IMR-90 (cell line): ENCODE results near the gene RENBP. TPM values are rescaled to one million over a fixed set of nuclear protein-coding genes. Genes with fewer than 3 reads are reported as not detected.

Experiments
- ATAC-seq: fragments of 200-7000 bp; cut with Tn5 transposase; 2 replicates; pipeline ENCODE4 v1.9.1; 2020; ENCODE audit warnings: low read depth, mild to moderate bottlenecking, moderate library complexity
- BruUV-seq: library from RNA; stranded (reverse); fragments of 400-500 nt; replicated peaks from 2 replicates; lab custom pipeline; 2021; lab: Mats Ljungman, UMichigan
- CTCF ChIA-PET: fragments of 300-600 bp; formaldehyde crosslinking; extraction: SDS; loops from one replicate; lab custom pipeline; 2021; ENCODE audit warnings: antibody characterized with exemption; lab: Yijun Ruan, JAX
- POLR2A ChIA-PET: fragments of 300-600 bp; sonication (Branson Sonifier 250); formaldehyde crosslinking; loops from one replicate; lab custom pipeline; 2022; ENCODE audit warnings: antibody characterized with exemption; ENCODE audit not compliant: unreplicated experiment; lab: Charles Lee
- DNase-seq: peaks from one replicate; pipeline ENCODE4 v3.0.0; 2013
- H2AFZ ChIP-seq: replicated peaks from 2 replicates; pipeline ENCODE3; 2013; ENCODE audit warnings: low read length, mild to moderate bottlenecking; ENCODE audit not compliant: poor library complexity
- H2AK5ac ChIP-seq: 2 replicates; pipeline ENCODE4 v1.6.1; 2013; ENCODE audit warnings: low read depth, low read length, inconsistent platforms
- H2AK9ac ChIP-seq: replicated peaks from 2 replicates; pipeline ENCODE3; 2013; ENCODE audit warnings: mild to moderate bottlenecking, low read depth, low read length, moderate library complexity; ENCODE audit not compliant: poor library complexity
- H2BK120ac ChIP-seq: 2 replicates; pipeline ENCODE4 v1.6.1; 2013; ENCODE audit warnings: low read depth, low read length, inconsistent platforms
- H2BK15ac ChIP-seq: 3 replicates; pipeline ENCODE4 v1.6.1; 2013; ENCODE audit warnings: low read depth, low read length, inconsistent platforms
- H2BK20ac ChIP-seq: 2 replicates; pipeline ENCODE4 v1.6.1; 2013; ENCODE audit warnings: low read depth, mild to moderate bottlenecking, inconsistent platforms, low read length, moderate library complexity
- H2BK5ac ChIP-seq: 2 replicates; pipeline ENCODE4 v1.6.1; 2013; ENCODE audit warnings: mild to moderate bottlenecking, low read depth, low read length, inconsistent platforms; ENCODE audit not compliant: poor library complexity, severe bottlenecking
- H3K14ac ChIP-seq: replicated peaks from 2 replicates; pipeline ENCODE4 v1.6.1; 2013; ENCODE audit warnings: low read depth, low read length, inconsistent platforms
- H3K18ac ChIP-seq: 2 replicates; pipeline ENCODE4 v1.6.1; 2013; ENCODE audit warnings: low read depth, low read length, control low read depth
- H3K23ac ChIP-seq: 2 replicates; pipeline ENCODE4 v1.6.1; 2013; ENCODE audit warnings: low read depth, low read length, inconsistent platforms
- H3K27ac ChIP-seq: 2 replicates; pipeline ENCODE4 v1.5.1; 2013; ENCODE audit warnings: mild to moderate bottlenecking, control low read depth, low read length; ENCODE audit not compliant: insufficient read depth
- H3K27me3 ChIP-seq: 2 replicates; pipeline ENCODE4 v1.6.1; 2013; ENCODE audit warnings: low read length; ENCODE audit not compliant: control insufficient read depth, insufficient read depth
- H3K36me3 ChIP-seq: 2 replicates; pipeline ENCODE4 v1.6.1; 2013; ENCODE audit warnings: low read length, mixed read lengths; ENCODE audit not compliant: control insufficient read depth, insufficient read depth
- H3K4ac ChIP-seq: 2 replicates; pipeline ENCODE4 v1.6.1; 2013; ENCODE audit warnings: low read depth, low read length, inconsistent platforms
- H3K4me1 ChIP-seq: 2 replicates; pipeline ENCODE4 v1.6.1; 2013; ENCODE audit warnings: low read length, mixed read lengths; ENCODE audit not compliant: control insufficient read depth, insufficient read depth
- H3K4me2 ChIP-seq: 2 replicates; pipeline ENCODE4 v1.6.1; 2013; ENCODE audit warnings: low read depth, mild to moderate bottlenecking, control low read depth, low read length, moderate library complexity
- H3K4me3 ChIP-seq: 2 replicates; pipeline ENCODE4 v1.5.1; 2013; ENCODE audit warnings: low read depth, mild to moderate bottlenecking, control low read depth, low read length, moderate library complexity; ENCODE audit not compliant: insufficient read depth
- H3K56ac ChIP-seq: 2 replicates; pipeline ENCODE4 v1.6.1; 2013; ENCODE audit warnings: low read length, inconsistent platforms; ENCODE audit not compliant: insufficient read depth; ENCODE audit errors: extremely low read depth
- H3K79me1 ChIP-seq, 2 experiments: 2 replicates each; pipeline ENCODE4 v1.6.1; 2013; ENCODE audit warnings: low read length in 2 of 2, inconsistent platforms in 1 of 2, low read depth in 1 of 2
- H3K9ac ChIP-seq: 2 replicates; pipeline ENCODE4 v1.6.1; 2013; ENCODE audit warnings: low read depth, low read length, control low read depth
- H3K9me1 ChIP-seq: 2 replicates; pipeline ENCODE4 v1.6.1; 2013; ENCODE audit warnings: low read length, inconsistent platforms; ENCODE audit not compliant: insufficient read depth
- H3K9me3 ChIP-seq: 2 replicates; pipeline ENCODE4 v1.6.1; 2013; ENCODE audit warnings: low read length; ENCODE audit not compliant: control insufficient read depth, insufficient read depth
- H4K20me1 ChIP-seq: 2 replicates; pipeline ENCODE4 v1.6.1; 2013; ENCODE audit warnings: low read length, inconsistent platforms; ENCODE audit not compliant: insufficient read depth
- H4K5ac ChIP-seq: 2 replicates; pipeline ENCODE4 v1.6.1; 2013; ENCODE audit warnings: mild to moderate bottlenecking, low read depth, low read length, control low read depth
- H4K8ac ChIP-seq, 2 experiments: 2 replicates each; pipeline ENCODE4 v1.6.1; 2013; ENCODE audit warnings: low read depth in 2 of 2, low read length in 2 of 2, control low read depth in 1 of 2, inconsistent platforms in 1 of 2
- H4K91ac ChIP-seq: 2 replicates; pipeline ENCODE4 v1.6.1; 2013; ENCODE audit warnings: low read depth, low read length, inconsistent platforms; ENCODE audit not compliant: insufficient read depth
- BHLHE40 ChIP-seq: fragments of 150-350 bp; IDR thresholded peaks from 2 replicates; pipeline ENCODE4 v1.6.1; 2016; ENCODE audit warnings: mild to moderate bottlenecking, low read depth, low read length
- MAZ ChIP-seq: IDR thresholded peaks from 2 replicates; pipeline ENCODE4 v1.6.1; 2012; ENCODE audit warnings: low read depth, mild to moderate bottlenecking, low read length, improper control_type of control experiment, moderate library complexity, borderline replicate concordance
- POLR2A ChIP-seq: IDR thresholded peaks from 2 replicates; pipeline ENCODE4 v1.6.1; 2012; ENCODE audit warnings: mild to moderate bottlenecking, low read depth, low read length
- RAD21 ChIP-seq: IDR thresholded peaks from 2 replicates; pipeline ENCODE4 v1.6.1; 2012; ENCODE audit warnings: low read length, improper control_type of control experiment
- RFX5 ChIP-seq: IDR thresholded peaks from 2 replicates; pipeline ENCODE4 v1.8.0; 2012; ENCODE audit warnings: low read depth, mild to moderate bottlenecking, low read length, moderate library complexity
- SMC3 ChIP-seq: fragments of 150-350 bp; IDR thresholded peaks from 2 replicates; pipeline ENCODE4 v1.6.1; 2016; ENCODE audit warnings: low read depth, mild to moderate bottlenecking, antibody characterized with exemption, low read length, moderate library complexity
- USF2 ChIP-seq: fragments of 150-350 bp; IDR thresholded peaks from 2 replicates; pipeline ENCODE4 v1.6.1; 2017; ENCODE audit warnings: mild to moderate bottlenecking, antibody characterized with exemption, low read length, low read depth
- WGBS, 2 experiments: methylation state at CpG; one replicate each; pipeline versions ENCODE4 v1.1.5 to v1.1.7; 2013; ENCODE audit warnings: missing lambda C conversion rate in 2 of 2; ENCODE audit not compliant: insufficient read length in 1 of 2; ENCODE audit errors: extremely low coverage in 2 of 2; 5-methylcytosine and 5-hydroxymethylcytosine counted together
- dilution Hi-C: fragments of 300-500 bp; cut with HindIII; formaldehyde crosslinking; loops from one replicate; pipeline ENCODE4 v1.14.3; 2018; ENCODE audit warnings: low sequenced_read_pairs; ENCODE audit not compliant: unreplicated experiment
- in situ Hi-C: fragments of 300-500 bp; cut with MboI; formaldehyde crosslinking; loops from 3 replicates; pipeline ENCODE4 v1.14.3; 2019; ENCODE audit warnings: low sequenced_read_pairs, inconsistent platforms, mixed read lengths
- intact Hi-C: fragments of 100-400 bp; cut with micrococcal nuclease; formaldehyde crosslinking; loops from 2 replicates; pipeline ENCODE4 v1.10.0; 2022
- polyA plus RNA-seq, 3 experiments: library from polyadenylated mRNA; depleted of rRNA; stranded (reverse); fragments of >200 nt; gene quantifications; 2 replicates each; pipeline ENCODE4 v1.2.3, GENCODE V29; 2012; ENCODE audit warnings: low replicate concordance in 1 of 3
- total RNA-seq: library from RNA; depleted of rRNA; stranded (reverse); fragments of >200 nt; gene quantifications from 2 replicates; pipeline ENCODE4 v1.2.3, GENCODE V29; 2012

The RENBP gene
- total and polyA plus RNA-seq, 2 of the 4 experiments (the other 2 are of a cell fraction) = 0.15 to 0.18 TPM

DNA sequence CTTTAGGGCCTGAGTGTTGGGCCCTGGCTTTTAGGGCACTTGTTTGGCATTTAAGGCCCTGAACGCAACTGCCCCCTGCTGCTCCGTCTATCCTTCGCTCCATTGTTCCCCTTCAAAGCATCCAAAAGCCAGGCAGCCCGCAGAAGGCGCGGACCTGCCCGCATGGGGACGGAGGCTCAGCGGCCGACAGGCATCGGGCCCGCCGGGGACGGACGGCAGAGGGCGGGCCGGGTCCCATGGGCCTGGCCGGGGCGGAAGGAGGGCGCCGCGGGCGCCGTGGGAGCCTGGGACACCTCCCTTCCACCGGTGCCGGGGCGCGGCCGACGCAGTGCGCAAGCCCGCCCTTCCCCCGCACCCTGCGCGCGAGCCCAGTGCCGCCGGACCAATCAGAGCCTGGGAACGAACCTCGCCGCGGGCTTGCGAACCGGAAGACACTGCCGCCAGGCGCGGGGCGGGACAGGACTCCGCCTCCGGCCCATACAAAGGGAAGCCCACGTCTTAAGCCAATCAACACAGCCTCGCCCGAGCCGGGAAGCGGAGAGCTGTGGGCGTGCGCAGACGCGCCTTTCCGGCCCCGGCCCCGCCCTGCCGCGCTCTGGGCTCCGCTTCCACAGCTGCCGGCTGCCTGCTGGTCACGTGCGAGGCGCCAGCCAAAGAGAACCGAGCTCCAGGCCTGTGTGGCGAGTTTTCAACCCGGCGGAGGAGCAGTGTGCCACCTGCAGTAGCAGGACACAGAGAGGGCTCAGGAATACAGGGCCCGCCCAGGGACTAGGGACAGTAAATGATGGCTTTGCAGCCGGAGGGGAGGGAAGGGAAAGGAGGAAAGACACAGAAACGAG, 16.3 kb downstream of the RENBP start:
- peak overlapping the region; percentile 16 for H3K18ac ChIP-seq
- H3K27me3 ChIP-seq = no peaks in the 10 kb centered on the region; the same call in 1 of the 2 replicates
- H3K23ac ChIP-seq = peak overlapping the region; percentile 79
- H3K56ac ChIP-seq = peak overlapping the region; percentile 63
- no TSS peak for BruUV-seq
- peak overlapping the region; percentile 88 for H3K4me2 ChIP-seq
- ChIA-PET POLR2A (interaction anchor here (0.9 kb wide), 1 partner anchor 135 kb away, joined by 3 read pairs; no protein-coding TSS in a partner anchor), CTCF (interaction anchor here (0.6 kb wide), 1 partner anchor 194 kb away, joined by 3 read pairs; no protein-coding TSS in a partner anchor)
- H2AFZ ChIP-seq = peak overlapping the region; percentile 90
- in situ Hi-C loops = no loop called here
- TF ChIP-seq SMC3 (no peak), RFX5 (no peak), POLR2A (peak; percentile 65), BHLHE40 (peak; percentile 78), RAD21 (0 out of 2 replicates have a peak, but pooled peaks have one; percentile 7), MAZ (no peak), USF2 (peak; percentile 93)
- DNase-seq (peak; percentile 98), ATAC-seq (peak; percentile 94)
- H2AK5ac ChIP-seq = peak overlapping the region; percentile 94
- dilution Hi-C loops = no loop called here
- peaks cover 2% of the 10 kb centered on the region for H3K4me1 ChIP-seq
- peak overlapping the region; percentile 97 for H3K27ac ChIP-seq
- H3K9ac ChIP-seq = peak overlapping the region; percentile 94
- no peak overlapping the region for H2BK15ac ChIP-seq
- H2BK5ac ChIP-seq = peak overlapping the region; percentile 90
- WGBS, 2 experiments = 32% methylated on average over 41 of the region's 76 CpGs; no CpG with 5 or more reads in 1 of the 2 experiments
- H2BK120ac ChIP-seq = peak overlapping the region; percentile 7; the same call in 1 of the 2 replicates
- H4K91ac ChIP-seq = peak overlapping the region; percentile 73
- H3K4ac ChIP-seq = peak overlapping the region; percentile 95
- H4K5ac ChIP-seq = peak overlapping the region; percentile 82
- no peaks in the 10 kb centered on the region; the same call in 1 of the 2 replicates for H3K9me1 ChIP-seq
- peaks cover 2 to 7% of the 10 kb centered on the region in 2 experiments; a peak in 2 of 4 replicates for H3K79me1 ChIP-seq
- peak overlapping the region; percentile 82 for H3K4me3 ChIP-seq
- H4K20me1 ChIP-seq = peaks cover 10% of the 10 kb centered on the region
- no peaks in the 10 kb centered on the region for H3K9me3 ChIP-seq
- peak overlapping the region; percentile 74 for H3K14ac ChIP-seq
- H4K8ac ChIP-seq = peak overlapping the region; percentile 67 to 97
- H2AK9ac ChIP-seq = peak overlapping the region; percentile 97
- intact Hi-C loops = loop anchor here (5.0 kb wide), 1 partner anchor 136 kb away; the partner anchor contains the start of genes IDH3G and SSR4
- no peak overlapping the region for H2BK20ac ChIP-seq
- H3K36me3 ChIP-seq = peaks cover 23% of the 10 kb centered on the region
